HEK293 (cell line): ENCODE data around the gene HEYL.

Experiments
- GFI1B ChIP-seq: fragments of 450-650 bp; formaldehyde crosslinking; IDR thresholded peaks from 2 replicates; pipeline ENCODE4 v1.5.1; 2016; ENCODE audit warnings: missing biosample characterization, missing genetic modification characterization
- SP7 ChIP-seq: fragments of 450-650 bp; formaldehyde crosslinking; IDR thresholded peaks from 2 replicates; pipeline ENCODE4 v1.5.1; 2016; ENCODE audit warnings: missing biosample characterization, missing genetic modification characterization
- ZBTB20 ChIP-seq: fragments of 450-650 bp; formaldehyde crosslinking; IDR thresholded peaks from 2 replicates; pipeline ENCODE4 v1.5.1; 2016; ENCODE audit warnings: missing biosample characterization, missing genetic modification characterization
- ZBTB48 ChIP-seq: fragments of 450-650 bp; formaldehyde crosslinking; IDR thresholded peaks from 2 replicates; pipeline ENCODE4 v1.5.1; 2016; ENCODE audit warnings: missing biosample characterization, missing genetic modification characterization
- ZFP69B ChIP-seq: fragments of 450-650 bp; formaldehyde crosslinking; IDR thresholded peaks from 2 replicates; pipeline ENCODE4 v1.5.1; 2016; ENCODE audit warnings: missing biosample characterization, missing genetic modification characterization
- ZIC2 ChIP-seq: fragments of 450-650 bp; formaldehyde crosslinking; IDR thresholded peaks from 2 replicates; pipeline ENCODE4 v1.5.1; 2016; ENCODE audit warnings: missing biosample characterization, missing genetic modification characterization
- ZNF157 ChIP-seq: fragments of 450-650 bp; formaldehyde crosslinking; IDR thresholded peaks from 2 replicates; pipeline ENCODE4 v1.5.1; 2016; ENCODE audit warnings: missing biosample characterization, missing genetic modification characterization
- ZNF169 ChIP-seq: fragments of 450-650 bp; formaldehyde crosslinking; IDR thresholded peaks from 2 replicates; pipeline ENCODE4 v1.5.1; 2016; ENCODE audit warnings: missing biosample characterization, missing genetic modification characterization
- ZNF211 ChIP-seq: fragments of 450-650 bp; formaldehyde crosslinking; IDR thresholded peaks from 2 replicates; pipeline ENCODE4 v1.5.1; 2016; ENCODE audit warnings: low read depth, missing biosample characterization, missing genetic modification characterization
- ZNF23 ChIP-seq: fragments of 450-650 bp; formaldehyde crosslinking; IDR thresholded peaks from 2 replicates; pipeline ENCODE4 v1.5.1; 2016; ENCODE audit warnings: missing biosample characterization, missing genetic modification characterization, borderline replicate concordance
- ZNF335 ChIP-seq: fragments of 450-650 bp; formaldehyde crosslinking; conservative IDR thresholded peaks from 2 replicates; pipeline ENCODE4 v1.5.1; 2016; ENCODE audit warnings: missing biosample characterization, missing genetic modification characterization
- ZNF366 ChIP-seq: fragments of 450-650 bp; formaldehyde crosslinking; conservative IDR thresholded peaks from 2 replicates; pipeline ENCODE4 v1.5.1; 2016; ENCODE audit warnings: missing biosample characterization, missing genetic modification characterization
- ZNF37A ChIP-seq: fragments of 450-650 bp; IDR thresholded peaks from 2 replicates; pipeline ENCODE4 v1.5.1; 2018; ENCODE audit warnings: missing biosample characterization, missing genetic modification characterization
- ZNF423 ChIP-seq: fragments of 450-650 bp; formaldehyde crosslinking; IDR thresholded peaks from 2 replicates; pipeline ENCODE4 v1.5.1; 2016; ENCODE audit warnings: missing biosample characterization, missing genetic modification characterization
- ZNF521 ChIP-seq: fragments of 450-650 bp; formaldehyde crosslinking; IDR thresholded peaks from 2 replicates; pipeline ENCODE4 v1.5.1; 2017; ENCODE audit warnings: missing biosample characterization, mild to moderate bottlenecking, missing genetic modification characterization
- ZNF548 ChIP-seq: fragments of 450-650 bp; formaldehyde crosslinking; IDR thresholded peaks from 2 replicates; pipeline ENCODE4 v1.5.1; 2016; ENCODE audit warnings: missing biosample characterization, missing genetic modification characterization
- ZNF549 ChIP-seq: fragments of 450-650 bp; IDR thresholded peaks from 2 replicates; pipeline ENCODE4 v1.5.1; 2018; ENCODE audit warnings: missing biosample characterization, missing genetic modification characterization, mild to moderate bottlenecking, inconsistent platforms, moderate library complexity
- ZNF555 ChIP-seq: fragments of 450-650 bp; formaldehyde crosslinking; conservative IDR thresholded peaks from 2 replicates; pipeline ENCODE4 v1.5.1; 2017; ENCODE audit warnings: missing biosample characterization, mild to moderate bottlenecking, missing genetic modification characterization, inconsistent platforms
- ZNF600 ChIP-seq: fragments of 450-650 bp; formaldehyde crosslinking; IDR thresholded peaks from 2 replicates; pipeline ENCODE4 v1.5.1; 2016; ENCODE audit warnings: missing biosample characterization, missing genetic modification characterization
- ZNF626 ChIP-seq: fragments of 450-650 bp; sonication (Bioruptor Pico); formaldehyde crosslinking; IDR thresholded peaks from 2 replicates; pipeline ENCODE4 v1.5.1; 2018; ENCODE audit warnings: missing biosample characterization, missing genetic modification characterization, inconsistent platforms
- ZNF830 ChIP-seq: fragments of 450-650 bp; IDR thresholded peaks from 2 replicates; pipeline ENCODE4 v1.5.0; 2018; ENCODE audit warnings: missing biosample characterization, missing genetic modification characterization, low read depth, mild to moderate bottlenecking, moderate library complexity
- ZXDB ChIP-seq: fragments of 450-650 bp; formaldehyde crosslinking; IDR thresholded peaks from 2 replicates; pipeline ENCODE4 v1.5.1; 2016; ENCODE audit warnings: missing biosample characterization, missing genetic modification characterization
- TF ChIP-seq, protein P1 (sequence below): fragments of 450-650 bp; formaldehyde crosslinking; IDR thresholded peaks from 2 replicates; pipeline ENCODE4 v1.5.1; 2016; ENCODE audit warnings: missing biosample characterization, missing genetic modification characterization
- TF ChIP-seq, protein P2 (sequence below): IDR thresholded peaks from 2 replicates; pipeline ENCODE4 v1.6.1; 2011; ENCODE audit warnings: mild to moderate bottlenecking, low read depth, low read length, borderline replicate concordance
- TF ChIP-seq, protein P3 (sequence below): fragments of 450-650 bp; formaldehyde crosslinking; IDR thresholded peaks from 2 replicates; pipeline ENCODE4 v1.5.1; 2016; ENCODE audit warnings: missing biosample characterization, missing genetic modification characterization
- TF ChIP-seq, protein P4 (sequence below): fragments of 450-650 bp; formaldehyde crosslinking; IDR thresholded peaks from 2 replicates; pipeline ENCODE4; 2016; ENCODE audit warnings: missing biosample characterization, missing genetic modification characterization
- TF ChIP-seq, protein P5 (sequence below): fragments of 450-650 bp; IDR thresholded peaks from 2 replicates; pipeline ENCODE4 v1.5.1; 2018; ENCODE audit warnings: missing biosample characterization, missing genetic modification characterization
- TF ChIP-seq, protein P6 (sequence below): fragments of 450-650 bp; formaldehyde crosslinking; IDR thresholded peaks from 2 replicates; pipeline ENCODE4 v1.5.1; 2017; ENCODE audit warnings: missing biosample characterization, missing genetic modification characterization
- TF ChIP-seq, protein P7 (sequence below): fragments of 450-650 bp; formaldehyde crosslinking; IDR thresholded peaks from 2 replicates; pipeline ENCODE4 v1.5.1; 2016; ENCODE audit warnings: missing biosample characterization, missing genetic modification characterization

HEYL gene

DNA sequence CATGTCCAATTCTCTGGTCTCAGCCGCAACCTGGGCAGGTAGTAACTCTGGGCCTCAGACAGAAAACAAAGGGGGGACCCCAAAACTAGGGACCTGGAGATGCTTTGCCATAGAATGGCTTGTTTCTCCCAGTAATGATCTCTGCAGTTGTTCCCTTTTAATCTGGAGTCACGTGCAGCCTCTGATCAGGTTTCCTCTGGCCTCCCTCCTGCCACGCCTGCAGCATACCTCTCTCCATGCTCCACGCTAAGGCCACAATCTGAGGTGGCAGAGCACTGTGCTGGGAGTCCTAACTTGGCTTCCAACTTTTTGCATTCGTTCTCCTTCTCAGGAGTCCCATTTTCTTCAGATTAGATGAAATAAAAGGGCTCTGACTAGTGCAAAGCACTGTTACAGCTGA is 64.8 kb downstream of the HEYL start (continued):
- TF ChIP-seq, protein P1, sequence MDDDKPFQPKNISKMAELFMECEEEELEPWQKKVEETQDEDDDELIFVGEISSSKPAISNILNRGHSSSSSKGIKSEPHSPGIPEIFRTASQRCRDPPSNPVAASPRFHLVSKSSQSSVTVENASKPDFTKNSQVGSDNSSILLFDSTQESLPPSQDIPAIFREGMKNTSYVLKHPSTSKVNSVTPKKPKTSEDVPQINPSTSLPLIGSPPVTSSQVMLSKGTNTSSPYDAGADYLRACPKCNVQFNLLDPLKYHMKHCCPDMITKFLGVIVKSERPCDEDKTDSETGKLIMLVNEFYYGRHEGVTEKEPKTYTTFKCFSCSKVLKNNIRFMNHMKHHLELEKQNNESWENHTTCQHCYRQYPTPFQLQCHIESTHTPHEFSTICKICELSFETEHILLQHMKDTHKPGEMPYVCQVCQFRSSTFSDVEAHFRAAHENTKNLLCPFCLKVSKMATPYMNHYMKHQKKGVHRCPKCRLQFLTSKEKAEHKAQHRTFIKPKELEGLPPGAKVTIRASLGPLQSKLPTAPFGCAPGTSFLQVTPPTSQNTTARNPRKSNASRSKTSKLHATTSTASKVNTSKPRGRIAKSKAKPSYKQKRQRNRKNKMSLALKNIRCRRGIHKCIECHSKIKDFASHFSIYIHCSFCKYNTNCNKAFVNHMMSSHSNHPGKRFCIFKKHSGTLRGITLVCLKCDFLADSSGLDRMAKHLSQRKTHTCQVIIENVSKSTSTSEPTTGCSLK, result no peak
- TF ChIP-seq SP7 (tag by site-specific recombination) (peak; percentile 43; the same call in 1 of the 2 replicates), ZFP69B (tag by site-specific recombination) (peak; percentile 57), GFI1B (no peak), ZNF549 (tag by site-specific recombination) (no peak), ZNF23 (tag by site-specific recombination) (no peak), ZNF548 (tag by site-specific recombination) (no peak), ZNF169 (no peak), ZNF830 (tag by site-specific recombination) (no peak), ZBTB20 (tag by site-specific recombination) (no peak), ZNF521 (tag by site-specific recombination) (no peak), ZIC2 (tag by site-specific recombination) (peak; percentile 36; the same call in 1 of the 2 replicates), ZNF555 (tag by site-specific recombination) (no peak), ZXDB (0 out of 2 replicates have a peak, but pooled peaks have one; percentile 28), ZNF335 (no peak), ZNF211 (no peak), ZNF626 (tag by site-specific recombination) (no peak), ZNF37A (tag by site-specific recombination) (no peak), ZNF600 (tag by site-specific recombination) (0 out of 2 replicates have a peak, but pooled peaks have one; percentile 44), ZNF157 (no peak), ZNF423 (tag by site-specific recombination) (no peak), ZBTB48 (tag by site-specific recombination) (peak; percentile 23; the same call in 1 of the 2 replicates), ZNF366 (tag by site-specific recombination) (peak; percentile 27; the same call in 1 of the 2 replicates)
- TF ChIP-seq, protein P2, sequence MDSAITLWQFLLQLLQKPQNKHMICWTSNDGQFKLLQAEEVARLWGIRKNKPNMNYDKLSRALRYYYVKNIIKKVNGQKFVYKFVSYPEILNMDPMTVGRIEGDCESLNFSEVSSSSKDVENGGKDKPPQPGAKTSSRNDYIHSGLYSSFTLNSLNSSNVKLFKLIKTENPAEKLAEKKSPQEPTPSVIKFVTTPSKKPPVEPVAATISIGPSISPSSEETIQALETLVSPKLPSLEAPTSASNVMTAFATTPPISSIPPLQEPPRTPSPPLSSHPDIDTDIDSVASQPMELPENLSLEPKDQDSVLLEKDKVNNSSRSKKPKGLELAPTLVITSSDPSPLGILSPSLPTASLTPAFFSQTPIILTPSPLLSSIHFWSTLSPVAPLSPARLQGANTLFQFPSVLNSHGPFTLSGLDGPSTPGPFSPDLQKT, result no peak
- TF ChIP-seq, protein P3, sequence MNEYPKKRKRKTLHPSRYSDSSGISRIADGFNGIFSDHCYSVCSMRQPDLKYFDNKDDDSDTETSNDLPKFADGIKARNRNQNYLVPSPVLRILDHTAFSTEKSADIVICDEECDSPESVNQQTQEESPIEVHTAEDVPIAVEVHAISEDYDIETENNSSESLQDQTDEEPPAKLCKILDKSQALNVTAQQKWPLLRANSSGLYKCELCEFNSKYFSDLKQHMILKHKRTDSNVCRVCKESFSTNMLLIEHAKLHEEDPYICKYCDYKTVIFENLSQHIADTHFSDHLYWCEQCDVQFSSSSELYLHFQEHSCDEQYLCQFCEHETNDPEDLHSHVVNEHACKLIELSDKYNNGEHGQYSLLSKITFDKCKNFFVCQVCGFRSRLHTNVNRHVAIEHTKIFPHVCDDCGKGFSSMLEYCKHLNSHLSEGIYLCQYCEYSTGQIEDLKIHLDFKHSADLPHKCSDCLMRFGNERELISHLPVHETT (tag by site-specific recombination), result no peak
- TF ChIP-seq, protein P4, sequence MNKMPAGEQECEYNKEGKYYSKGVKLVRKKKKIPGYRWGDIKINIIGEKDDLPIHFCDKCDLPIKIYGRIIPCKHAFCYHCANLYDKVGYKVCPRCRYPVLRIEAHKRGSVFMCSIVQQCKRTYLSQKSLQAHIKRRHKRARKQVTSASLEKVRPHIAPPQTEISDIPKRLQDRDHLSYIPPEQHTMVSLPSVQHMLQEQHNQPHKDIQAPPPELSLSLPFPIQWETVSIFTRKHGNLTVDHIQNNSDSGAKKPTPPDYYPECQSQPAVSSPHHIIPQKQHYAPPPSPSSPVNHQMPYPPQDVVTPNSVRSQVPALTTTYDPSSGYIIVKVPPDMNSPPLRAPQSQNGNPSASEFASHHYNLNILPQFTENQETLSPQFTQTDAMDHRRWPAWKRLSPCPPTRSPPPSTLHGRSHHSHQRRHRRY (tag by site-specific recombination), result no peak
- TF ChIP-seq, protein P5, sequence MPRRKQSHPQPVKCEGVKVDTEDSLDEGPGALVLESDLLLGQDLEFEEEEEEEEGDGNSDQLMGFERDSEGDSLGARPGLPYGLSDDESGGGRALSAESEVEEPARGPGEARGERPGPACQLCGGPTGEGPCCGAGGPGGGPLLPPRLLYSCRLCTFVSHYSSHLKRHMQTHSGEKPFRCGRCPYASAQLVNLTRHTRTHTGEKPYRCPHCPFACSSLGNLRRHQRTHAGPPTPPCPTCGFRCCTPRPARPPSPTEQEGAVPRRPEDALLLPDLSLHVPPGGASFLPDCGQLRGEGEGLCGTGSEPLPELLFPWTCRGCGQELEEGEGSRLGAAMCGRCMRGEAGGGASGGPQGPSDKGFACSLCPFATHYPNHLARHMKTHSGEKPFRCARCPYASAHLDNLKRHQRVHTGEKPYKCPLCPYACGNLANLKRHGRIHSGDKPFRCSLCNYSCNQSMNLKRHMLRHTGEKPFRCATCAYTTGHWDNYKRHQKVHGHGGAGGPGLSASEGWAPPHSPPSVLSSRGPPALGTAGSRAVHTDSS, result no peak
- TF ChIP-seq, protein P6, sequence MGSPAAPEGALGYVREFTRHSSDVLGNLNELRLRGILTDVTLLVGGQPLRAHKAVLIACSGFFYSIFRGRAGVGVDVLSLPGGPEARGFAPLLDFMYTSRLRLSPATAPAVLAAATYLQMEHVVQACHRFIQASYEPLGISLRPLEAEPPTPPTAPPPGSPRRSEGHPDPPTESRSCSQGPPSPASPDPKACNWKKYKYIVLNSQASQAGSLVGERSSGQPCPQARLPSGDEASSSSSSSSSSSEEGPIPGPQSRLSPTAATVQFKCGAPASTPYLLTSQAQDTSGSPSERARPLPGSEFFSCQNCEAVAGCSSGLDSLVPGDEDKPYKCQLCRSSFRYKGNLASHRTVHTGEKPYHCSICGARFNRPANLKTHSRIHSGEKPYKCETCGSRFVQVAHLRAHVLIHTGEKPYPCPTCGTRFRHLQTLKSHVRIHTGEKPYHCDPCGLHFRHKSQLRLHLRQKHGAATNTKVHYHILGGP (tag by site-specific recombination), result no peak
- TF ChIP-seq, protein P7, sequence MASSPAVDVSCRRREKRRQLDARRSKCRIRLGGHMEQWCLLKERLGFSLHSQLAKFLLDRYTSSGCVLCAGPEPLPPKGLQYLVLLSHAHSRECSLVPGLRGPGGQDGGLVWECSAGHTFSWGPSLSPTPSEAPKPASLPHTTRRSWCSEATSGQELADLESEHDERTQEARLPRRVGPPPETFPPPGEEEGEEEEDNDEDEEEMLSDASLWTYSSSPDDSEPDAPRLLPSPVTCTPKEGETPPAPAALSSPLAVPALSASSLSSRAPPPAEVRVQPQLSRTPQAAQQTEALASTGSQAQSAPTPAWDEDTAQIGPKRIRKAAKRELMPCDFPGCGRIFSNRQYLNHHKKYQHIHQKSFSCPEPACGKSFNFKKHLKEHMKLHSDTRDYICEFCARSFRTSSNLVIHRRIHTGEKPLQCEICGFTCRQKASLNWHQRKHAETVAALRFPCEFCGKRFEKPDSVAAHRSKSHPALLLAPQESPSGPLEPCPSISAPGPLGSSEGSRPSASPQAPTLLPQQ, result peak; percentile 80
